Activated T-cell treated with anti-CD3 and anti-CD28 coated beads for 4 hours (primary cell): ENCODE measurements around the gene TMEM270.
A peak's percentile ranks its signal among the peaks of the same experiment; 100 is the strongest.
"Not testable (repeated sequence)": the region's sequence is repeated elsewhere in the genome, so short reads cannot be mapped to it uniquely, and the experiment has no call there.

Experiments used
- DNase-seq: peaks from one replicate; pipeline ENCODE4 v3.0.0-alpha.2; 2020

The TMEM270 gene

GRCh38 chr7:73833251-73833919 is 27.6 kb upstream of the TMEM270 start:
- DNase-seq: no peak

DNA sequence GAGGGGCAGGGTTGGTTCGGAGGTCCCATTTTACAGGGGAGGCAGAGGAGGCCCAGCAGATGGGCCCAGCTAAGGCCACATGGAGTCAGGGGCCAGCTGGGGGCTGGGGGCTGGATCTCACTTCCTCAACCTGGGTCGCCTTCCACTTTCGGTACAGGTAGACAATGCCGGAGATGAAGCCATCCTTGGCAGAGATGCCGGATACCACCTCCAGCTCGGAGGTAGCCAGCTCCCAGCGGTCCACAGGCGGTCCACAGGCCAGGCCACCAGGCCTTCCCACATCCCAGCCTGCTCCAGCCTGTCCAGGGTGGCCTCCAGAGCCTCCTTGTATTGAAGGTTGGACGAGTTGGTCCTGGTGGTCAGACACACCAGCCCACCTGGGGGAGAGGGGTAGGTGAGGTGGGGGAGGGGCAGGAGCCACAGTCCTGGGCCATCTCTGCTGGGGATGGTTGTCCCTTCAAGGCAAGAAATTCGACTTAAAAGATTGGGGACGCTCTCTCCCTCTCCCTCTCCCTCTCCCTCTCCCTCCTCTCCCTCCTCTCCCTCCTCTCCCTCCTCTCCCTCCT is 26.2 kb upstream of the TMEM270 start:
- no peak for DNase-seq

DNA sequence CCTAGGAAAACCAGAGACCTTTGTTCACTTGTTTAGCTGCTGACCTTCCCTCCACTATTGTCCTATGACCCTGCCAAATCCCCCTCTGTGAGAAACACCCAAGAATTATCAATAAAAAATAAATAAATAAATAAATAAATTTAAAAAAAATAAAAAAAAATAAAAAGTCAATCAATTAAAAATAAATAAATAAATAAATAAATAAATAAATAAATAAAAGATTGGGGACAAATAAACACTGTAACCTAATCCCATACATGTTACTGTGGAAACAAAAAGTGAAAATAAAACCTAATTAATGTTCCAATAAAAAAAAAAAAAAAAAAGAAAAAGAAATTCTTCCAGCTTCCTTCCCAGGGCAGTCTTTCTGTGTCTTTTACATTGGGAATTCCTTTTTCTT is 23.8 kb upstream of the TMEM270 start:
- DNase-seq: not testable (repeated sequence)

- no peak for DNase-seq
Observed at GRCh38 chr7:73838642-73839041, 22.3 kb upstream of the TMEM270 start.

DNA sequence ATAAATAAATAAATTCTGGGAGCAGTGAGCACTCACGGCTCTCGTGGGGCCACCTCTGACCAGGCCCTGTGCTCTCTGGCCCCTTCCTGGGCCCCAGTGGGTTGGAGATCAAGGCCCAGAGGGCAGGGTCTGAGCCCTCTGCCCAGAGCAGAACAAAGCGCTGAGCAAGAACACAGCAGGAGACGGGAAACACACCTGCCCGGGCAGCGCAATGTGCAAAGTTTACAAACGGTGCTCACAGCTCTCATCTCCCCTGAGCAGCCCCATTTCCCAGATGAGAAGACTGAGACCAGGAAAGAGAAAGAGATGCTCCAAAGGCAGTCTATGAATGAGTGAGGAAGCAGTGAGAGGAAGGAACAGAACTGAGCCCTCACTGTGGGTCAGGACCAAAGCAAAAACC is 21.7 kb upstream of the TMEM270 start:
- DNase-seq: no peak

DNA sequence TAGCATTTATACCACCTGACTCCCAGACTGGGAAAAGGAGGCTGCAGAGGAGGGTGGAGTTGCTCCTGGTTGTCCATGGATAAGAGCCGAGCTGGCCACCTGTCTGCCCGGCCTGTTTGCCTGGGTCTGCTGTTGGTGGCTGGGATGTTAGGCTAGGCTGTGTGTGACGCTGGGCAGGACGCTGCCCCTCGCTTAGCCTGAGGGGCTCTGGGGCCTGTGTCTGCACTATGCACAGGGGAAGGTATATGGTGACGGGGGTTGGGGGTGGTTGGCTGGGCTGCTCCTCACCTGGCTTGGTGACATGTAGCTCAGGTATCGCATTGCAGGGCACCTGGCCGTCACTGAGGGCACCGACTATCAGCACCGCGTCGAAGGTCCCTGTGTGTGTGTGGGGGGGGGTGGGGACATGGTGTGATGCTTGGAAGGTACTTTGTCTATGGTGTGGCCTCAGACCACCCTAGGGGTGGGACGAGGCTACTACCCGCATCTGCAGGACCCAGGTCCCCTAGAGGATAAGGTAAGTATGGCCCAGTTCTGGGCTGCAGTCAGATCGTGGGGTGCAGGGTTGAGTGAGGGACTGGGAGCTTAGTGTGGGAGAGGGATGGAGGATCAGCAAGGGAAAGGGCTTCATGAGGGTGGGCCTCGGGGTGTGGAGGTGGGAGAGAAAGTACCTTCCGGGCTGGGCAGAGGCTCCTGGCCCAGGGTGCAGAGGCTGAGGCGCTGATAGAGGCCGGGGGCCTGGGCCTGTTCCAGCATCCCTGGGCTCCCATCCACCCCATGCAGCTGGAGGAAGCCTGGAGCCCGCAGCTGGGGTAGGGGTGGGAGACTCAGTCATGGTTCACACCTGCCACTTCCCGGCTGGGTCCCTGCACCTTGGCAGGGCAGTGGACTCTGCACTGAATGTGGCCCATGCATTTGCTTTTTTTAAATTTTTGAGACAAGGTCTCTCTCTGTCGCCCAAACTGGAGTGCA is 20.9 kb upstream of the TMEM270 start:
- no peak for DNase-seq

- no peak for DNase-seq
Observed at GRCh38 chr7:73840715-73841379, 20.1 kb upstream of the TMEM270 start.

DNA sequence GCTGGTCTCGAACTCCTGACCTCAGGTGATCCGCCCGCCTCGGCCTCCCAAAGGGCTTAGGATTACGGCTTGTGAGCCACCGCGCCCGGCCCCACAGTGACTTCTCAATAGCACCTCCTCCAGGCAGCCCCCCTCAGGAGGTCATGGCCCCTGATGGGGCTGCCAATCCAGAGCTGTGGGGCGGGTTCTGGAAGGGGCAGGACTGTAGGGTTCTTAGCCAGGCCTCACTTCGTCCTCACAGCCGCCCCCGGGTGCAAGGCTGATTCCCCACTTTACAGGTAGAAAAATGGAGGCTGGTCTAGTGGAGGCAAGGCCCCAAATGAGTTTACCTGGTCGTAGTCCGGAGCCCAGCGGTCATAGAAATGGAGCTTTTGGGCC is 19.3 kb upstream of the TMEM270 start:
- DNase-seq: no peak

DNA sequence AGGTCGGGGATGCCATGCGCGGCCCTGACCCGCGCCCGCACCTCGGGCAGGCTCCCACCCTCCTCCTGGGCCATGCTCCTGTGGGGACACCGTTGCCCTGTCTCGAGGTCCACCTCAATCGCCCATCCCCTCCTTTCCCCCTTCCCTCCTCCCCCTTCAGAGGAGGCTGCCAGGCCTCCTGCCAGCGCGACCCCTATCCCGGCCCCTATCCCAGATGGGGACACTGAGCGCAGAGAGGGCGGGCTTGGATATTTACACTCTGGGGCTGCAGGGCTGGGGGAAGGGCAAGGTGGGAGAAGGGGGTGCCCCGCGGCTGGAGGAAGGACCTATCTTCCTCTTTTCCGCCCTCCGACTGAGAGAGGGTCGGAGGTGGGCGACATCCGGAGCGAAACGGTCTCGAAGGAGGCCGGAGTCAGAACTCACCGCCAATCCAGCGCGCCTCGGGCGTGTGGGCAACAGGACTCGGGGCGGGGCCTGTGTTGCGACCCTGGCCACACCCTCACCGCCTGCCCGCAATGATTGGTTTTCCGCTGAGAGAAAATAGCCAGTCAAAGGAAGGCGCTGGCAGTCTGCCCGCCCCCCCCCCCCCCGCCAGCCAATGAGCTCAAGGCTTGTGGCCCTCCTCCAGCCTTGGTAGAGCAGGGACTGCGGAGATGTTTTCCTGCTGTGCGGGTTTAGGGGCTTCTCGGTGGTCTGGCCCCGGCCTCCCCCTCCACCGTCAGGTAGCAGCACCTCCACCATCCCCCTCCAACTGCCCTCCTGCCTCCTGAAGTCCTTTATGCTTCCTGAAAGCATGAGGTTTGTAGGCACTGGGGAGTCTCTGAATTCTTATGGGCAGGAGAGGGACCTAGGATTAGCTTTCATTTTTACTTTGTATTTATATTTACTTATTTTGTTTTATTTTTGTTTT is 18.6 kb upstream of the TMEM270 start, which contains the start of gene METTL27:
Gene METTL27 (minus strand): TSS at position 450 of the 910 bp plus-strand sequence. CDS start 376 bp downstream, at position 74.
- peak; percentile 81 for DNase-seq

DNA sequence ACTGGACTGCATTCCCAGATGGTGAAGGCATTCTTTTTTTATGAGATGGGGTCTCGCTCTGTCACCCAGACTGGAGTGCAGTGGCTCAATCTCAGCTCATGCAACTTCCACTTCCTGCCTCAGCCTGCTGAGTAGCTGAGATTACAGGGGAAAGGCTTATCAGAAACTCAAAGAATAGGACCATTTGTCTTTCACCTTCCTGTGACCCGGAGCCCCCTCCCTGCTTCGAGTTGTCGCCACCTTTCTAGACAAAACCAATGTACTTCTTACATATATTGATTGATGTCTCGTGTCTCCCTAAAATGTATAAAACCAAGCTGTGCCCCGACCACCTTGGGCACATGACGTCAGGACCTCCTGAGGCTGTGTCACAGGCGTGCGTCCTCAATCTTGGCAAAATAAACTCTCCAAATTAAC is 16.8 kb upstream of the TMEM270 start:
- DNase-seq: no peak

DNA sequence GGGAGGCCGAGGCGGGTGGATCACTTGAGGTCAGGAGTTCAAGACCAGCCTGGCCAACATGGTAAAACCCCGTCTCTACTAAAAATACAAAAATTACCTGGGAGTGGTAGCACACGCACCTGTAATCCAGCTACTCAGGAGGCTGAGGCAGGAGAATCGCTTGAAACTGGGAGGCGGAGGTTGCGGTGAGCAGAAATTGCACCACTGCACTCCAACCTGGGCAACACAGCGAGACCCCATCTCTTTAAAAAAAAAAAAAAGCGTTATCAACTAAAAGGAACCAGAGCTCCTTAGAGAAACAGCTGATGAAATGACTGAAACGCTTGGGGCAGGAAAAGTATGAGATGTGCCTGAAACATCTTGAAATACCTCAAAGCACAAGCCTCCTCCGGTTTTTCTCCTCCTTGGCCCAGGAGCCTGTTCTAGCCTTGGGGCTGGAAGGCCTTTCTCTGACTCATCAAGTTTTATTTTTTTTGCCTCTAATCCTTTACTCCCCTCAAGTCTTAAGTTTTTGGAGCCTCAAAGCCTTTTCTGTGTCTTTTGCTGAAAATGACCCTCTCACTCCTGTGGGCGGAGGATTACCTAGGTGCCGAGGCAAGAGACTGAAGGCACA is 16.0 kb upstream of the TMEM270 start:
- no peak for DNase-seq

- not testable (repeated sequence) for DNase-seq
Observed at GRCh38 chr7:73845701-73846195, 15.2 kb upstream of the TMEM270 start.

DNA sequence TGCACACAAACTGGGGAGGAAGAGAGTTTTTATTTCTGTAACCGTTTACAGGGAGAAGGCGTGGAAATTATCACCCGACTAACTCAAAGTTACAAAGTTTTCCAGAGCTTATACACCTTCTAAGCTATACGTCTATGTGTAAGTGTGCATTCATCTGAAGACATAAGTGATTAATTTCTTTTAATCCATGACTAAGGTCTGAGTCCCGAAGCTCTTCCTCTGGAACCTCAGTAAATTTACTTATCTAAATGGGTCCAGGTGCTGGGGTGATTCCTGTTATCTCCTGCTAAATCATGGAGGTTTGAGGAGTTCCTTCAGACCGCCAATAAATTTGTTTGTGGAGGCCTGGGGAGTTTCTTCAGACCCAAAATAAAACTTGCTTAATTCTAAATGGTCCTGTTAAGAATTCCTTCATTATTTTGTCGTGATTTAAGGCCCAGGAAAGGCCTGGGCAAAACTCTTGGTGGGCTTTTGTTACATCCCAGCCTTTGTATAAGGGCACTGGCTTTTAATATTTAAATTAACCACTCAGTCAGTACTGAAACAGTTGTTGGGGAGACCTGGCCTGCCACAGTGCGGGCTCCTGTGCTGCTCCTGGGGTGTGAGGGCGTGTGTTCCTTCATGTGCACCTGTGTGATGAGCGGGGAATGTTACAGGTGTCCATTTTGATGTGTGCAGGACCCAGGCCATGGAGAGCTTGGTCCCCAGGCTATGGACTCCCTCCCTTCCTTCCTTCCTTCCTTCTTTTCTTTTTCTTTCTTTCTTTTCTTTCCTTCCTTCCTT is 12.8 kb upstream of the TMEM270 start:
- DNase-seq: no peak

GRCh38 chr7:73850781-73851207 is 10.2 kb upstream of the TMEM270 start:
- no peak for DNase-seq

DNA sequence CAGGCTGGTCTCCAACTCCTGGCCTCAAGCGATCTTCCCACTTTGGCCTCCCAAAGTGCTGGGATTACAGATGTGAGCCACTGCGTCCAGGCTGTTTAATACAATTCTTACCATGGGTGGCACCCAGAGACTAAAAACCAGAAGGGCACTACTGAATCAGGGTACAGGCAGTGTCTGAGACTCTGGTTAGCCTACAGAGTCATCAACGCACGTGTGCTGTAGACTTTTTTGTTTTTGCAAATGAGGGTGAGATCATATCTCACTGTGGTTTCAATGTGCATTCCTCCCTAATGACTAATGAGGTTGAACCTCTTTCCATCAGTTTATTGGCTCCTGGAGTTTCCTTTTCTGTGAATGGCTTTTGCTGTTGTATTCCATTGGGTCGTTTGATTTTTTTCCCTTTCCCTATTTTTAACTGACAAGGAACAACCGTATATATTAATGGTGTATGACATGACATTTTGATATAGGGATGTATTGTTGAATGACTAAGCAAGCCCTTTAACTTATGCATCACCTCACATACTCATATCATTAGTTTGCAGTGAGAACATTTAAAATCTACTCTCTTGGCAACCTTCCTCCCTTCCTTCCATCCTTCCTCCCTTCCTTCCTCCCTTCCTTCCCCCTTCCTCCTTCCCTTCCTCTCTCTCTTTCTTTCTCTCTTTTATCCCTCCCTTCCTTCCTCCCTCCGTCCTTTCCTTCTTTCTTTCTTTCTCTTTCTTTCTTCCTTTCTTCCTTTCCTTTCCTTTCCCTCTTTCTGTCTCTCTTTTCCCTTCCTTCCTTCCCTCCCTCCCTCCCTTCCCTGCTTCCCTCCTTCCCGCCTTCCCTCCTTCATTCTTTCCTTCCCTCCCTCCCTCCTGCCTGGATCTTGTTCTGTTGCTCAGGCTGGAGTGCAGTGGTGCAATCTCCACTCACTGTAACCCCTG is 9.3 kb upstream of the TMEM270 start:
- no peak for DNase-seq

GRCh38 chr7:73852500-73852899 is 8.5 kb upstream of the TMEM270 start:
- DNase-seq: no peak

DNA sequence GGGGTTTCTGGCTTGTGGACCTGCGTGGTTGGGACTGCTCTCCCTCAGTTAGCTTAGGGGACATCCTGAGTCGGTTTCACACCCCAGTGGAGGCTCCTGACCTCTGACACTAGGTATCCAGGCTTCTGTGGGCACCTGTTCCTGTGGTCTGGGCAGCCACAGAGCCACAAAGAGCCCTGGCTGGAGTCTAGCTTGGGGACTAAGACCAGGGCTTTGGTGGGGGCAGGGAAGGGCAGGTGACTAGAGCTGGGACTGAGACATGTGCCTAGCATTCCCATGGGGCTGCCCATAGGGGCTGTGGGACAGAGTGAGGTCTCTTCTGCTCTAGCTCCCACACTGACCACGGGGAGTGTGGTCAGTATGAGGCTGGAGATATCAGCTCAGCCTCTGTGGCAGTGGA is 4.0 kb upstream of the TMEM270 start:
- DNase-seq: no peak

GRCh38 chr7:73858807-73859206 is 2.2 kb upstream of the TMEM270 start:
- DNase-seq: no peak

- DNase-seq: no peak
Observed at GRCh38 chr7:73861305-73861704, 346 bp downstream of the TMEM270 start.
